Mucosa of descending colon (tissue), 3 donors: ENCODE data around the gene DOK6. TPM values are rescaled to one million over a fixed set of nuclear protein-coding genes. Genes with fewer than 3 reads are reported as not detected.

Source experiments
- ATAC-seq: fragments of 200-7000 bp; cut with Tn5 transposase; one replicate; pipeline ENCODE4 v1.9.1; 2020; ENCODE audit warnings: mild to moderate bottlenecking, moderate library complexity
- DNase-seq, 3 donors: peaks; one replicate each; pipeline ENCODE4 v3.0.0-alpha.2; 2020
- H3K36me3 ChIP-seq: fragments of 200-600 bp; one replicate; pipeline ENCODE4 v1.8.0; 2021; ENCODE audit warnings: low read depth, mild to moderate bottlenecking
- H3K4me1 ChIP-seq: fragments of 200-600 bp; one replicate; pipeline ENCODE4 v1.8.0; 2021; ENCODE audit warnings: low read depth, mild to moderate bottlenecking
- H3K4me3 ChIP-seq: fragments of 200-600 bp; one replicate; pipeline ENCODE4 v1.8.0; 2021; ENCODE audit warnings: mild to moderate bottlenecking
- H3K9me3 ChIP-seq: fragments of 200-600 bp; one replicate; pipeline ENCODE4 v1.8.0; 2021; ENCODE audit warnings: mild to moderate bottlenecking
- CTCF ChIP-seq: fragments of 200-600 bp; IDR thresholded peaks from one replicate; pipeline ENCODE4 v1.8.0; 2022; ENCODE audit warnings: antibody characterized with exemption, mild to moderate bottlenecking
- intact Hi-C, 2 donors: fragments of 100-400 bp; cut with DNase I in 1 of 2; cut with micrococcal nuclease in 1 of 2; formaldehyde crosslinking; loops; one replicate each; pipeline versions ENCODE4 v1.11.0 to v1.11.1; 2022; cut with DNase I, micrococcal nuclease
- total RNA-seq, 3 donors: library from RNA; stranded (reverse); fragmentation: NEBNext Ultra II Directional in 2 of 3; extraction: Animal tissue kit (Norgen Biotek cat#: 25700) in 2 of 3; gene quantifications; one replicate each; pipeline versions ENCODE4 v1.2.1 to v1.2.4, GENCODE V29; 2021 to 2023
- donor health status: DM: no; HTN: no; CAD: no; lungs with moderate emphysema.
- donor health status: DM: no; HTN: no; CAD: no.
- donor health status: DM: no; HTN: yes; CAD: no.

The DOK6 gene
- total RNA-seq, 3 donors from 2014 or later = 0.12 to 2.2 (median 0.72) TPM

- intact Hi-C loops = no loop called here
- DNase-seq (no peak), ATAC-seq (no peak)
- no peaks in the 10 kb centered on the region for H3K9me3 ChIP-seq
- H3K4me1 ChIP-seq = no peaks in the 10 kb centered on the region
- no peak overlapping the region for H3K4me3 ChIP-seq
- no peaks in the 10 kb centered on the region for H3K36me3 ChIP-seq
- TF ChIP-seq CTCF = no peak
Measured at GRCh38 chr18:69684789-69685188, 284.1 kb downstream of the DOK6 start.

GRCh38 chr18:69686861-69687260 is 286.2 kb downstream of the DOK6 start:
- TF ChIP-seq CTCF = no peak
- intact Hi-C loops = no loop called here
- Histone ChIP-seq H3K4me3 (no peak overlapping the region), H3K4me1 (no peaks in the 10 kb centered on the region), H3K36me3 (no peaks in the 10 kb centered on the region), H3K9me3 (no peaks in the 10 kb centered on the region)
- ATAC-seq (no peak), DNase-seq (no peak)

GRCh38 chr18:69689121-69689759 is 288.6 kb downstream of the DOK6 start:
- ATAC-seq = no peak
- Histone ChIP-seq H3K4me1 (no peaks in the 10 kb centered on the region), H3K36me3 (no peaks in the 10 kb centered on the region), H3K4me3 (no peak overlapping the region), H3K9me3 (no peaks in the 10 kb centered on the region)
- no peak for TF ChIP-seq CTCF
- intact Hi-C loops = no loop called here
- no peak for DNase-seq

- no peaks in the 10 kb centered on the region for H3K9me3 ChIP-seq
- ATAC-seq (no peak), DNase-seq (no peak)
- H3K4me1 ChIP-seq = no peaks in the 10 kb centered on the region
- H3K36me3 ChIP-seq = no peaks in the 10 kb centered on the region
- no peak for TF ChIP-seq CTCF
- no peak overlapping the region for H3K4me3 ChIP-seq
- intact Hi-C loops = no loop called here
Measured at GRCh38 chr18:69691008-69691760, 290.5 kb downstream of the DOK6 start.

GRCh38 chr18:69697069-69697468 is 296.4 kb downstream of the DOK6 start:
- no peak for TF ChIP-seq CTCF
- no peak overlapping the region for H3K4me3 ChIP-seq
- no peaks in the 10 kb centered on the region for H3K36me3 ChIP-seq
- no peak for ATAC-seq
- no peak for DNase-seq
- intact Hi-C loops = no loop called here
- H3K9me3 ChIP-seq = no peaks in the 10 kb centered on the region
- no peaks in the 10 kb centered on the region for H3K4me1 ChIP-seq
